Smooth muscle cell of the brain vasculature (primary cell): Measurements from ENCODE around the gene TIMD4.

Experiments used
- DNase-seq: peaks from one replicate; pipeline ENCODE4 v3.0.0-alpha.2; 2012; ENCODE audit warnings: low read depth, low spot score

The TIMD4 gene

DNA sequence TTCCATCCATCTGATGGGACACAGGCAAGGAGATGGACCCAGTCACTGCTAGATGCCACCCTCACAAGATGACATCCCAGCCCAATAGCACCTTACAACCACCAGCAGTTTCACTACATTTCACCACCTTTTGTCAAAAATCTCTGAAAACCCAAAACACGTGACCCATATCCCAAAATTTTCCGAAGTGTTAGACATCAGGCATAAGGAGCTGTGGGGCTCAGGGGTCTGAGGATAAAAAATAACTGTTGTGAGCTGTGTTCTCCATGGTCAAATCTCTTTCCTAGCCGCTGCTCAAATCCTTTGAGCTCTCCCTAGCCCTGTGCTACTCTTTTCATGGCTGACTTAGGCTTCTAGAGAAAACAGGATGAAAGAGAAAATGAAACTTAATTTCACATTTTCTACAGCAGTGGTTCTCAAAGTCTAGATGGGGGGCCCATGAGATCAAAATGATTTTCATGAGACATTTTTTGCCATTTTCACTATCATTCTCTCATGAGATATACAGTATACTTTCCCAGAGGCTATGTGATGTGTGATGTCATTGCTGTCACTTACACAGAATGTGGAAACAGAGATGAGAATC, 40.7 kb downstream of the TIMD4 start:
- no peak for DNase-seq

DNA sequence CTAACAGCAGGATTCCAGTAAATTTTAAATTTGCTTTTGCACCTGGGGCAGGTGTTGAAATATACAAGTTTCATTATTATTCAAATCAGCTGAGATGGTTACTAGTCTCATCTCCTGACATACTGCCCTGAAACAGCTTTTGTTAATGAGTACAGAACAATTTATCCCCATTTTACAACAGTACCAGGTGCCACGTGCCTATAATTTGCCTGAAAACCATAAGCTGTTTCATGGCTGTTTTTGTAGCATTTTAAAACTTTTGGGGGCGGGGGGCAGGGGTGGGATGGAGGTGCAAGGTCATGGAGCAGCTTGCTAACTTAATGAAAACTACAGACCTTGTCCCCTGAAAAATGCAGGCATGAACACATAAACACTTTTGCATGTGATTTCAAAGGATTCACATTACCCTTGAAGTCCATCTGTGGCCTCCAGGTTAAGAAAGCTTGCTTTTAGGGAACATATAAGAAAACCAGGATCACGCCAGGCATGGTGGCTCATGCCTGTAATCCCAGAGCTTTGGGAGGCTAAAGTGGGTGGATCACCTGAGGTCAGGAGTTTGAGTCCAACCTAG, 42.1 kb downstream of the TIMD4 start:
- no peak for DNase-seq

DNA sequence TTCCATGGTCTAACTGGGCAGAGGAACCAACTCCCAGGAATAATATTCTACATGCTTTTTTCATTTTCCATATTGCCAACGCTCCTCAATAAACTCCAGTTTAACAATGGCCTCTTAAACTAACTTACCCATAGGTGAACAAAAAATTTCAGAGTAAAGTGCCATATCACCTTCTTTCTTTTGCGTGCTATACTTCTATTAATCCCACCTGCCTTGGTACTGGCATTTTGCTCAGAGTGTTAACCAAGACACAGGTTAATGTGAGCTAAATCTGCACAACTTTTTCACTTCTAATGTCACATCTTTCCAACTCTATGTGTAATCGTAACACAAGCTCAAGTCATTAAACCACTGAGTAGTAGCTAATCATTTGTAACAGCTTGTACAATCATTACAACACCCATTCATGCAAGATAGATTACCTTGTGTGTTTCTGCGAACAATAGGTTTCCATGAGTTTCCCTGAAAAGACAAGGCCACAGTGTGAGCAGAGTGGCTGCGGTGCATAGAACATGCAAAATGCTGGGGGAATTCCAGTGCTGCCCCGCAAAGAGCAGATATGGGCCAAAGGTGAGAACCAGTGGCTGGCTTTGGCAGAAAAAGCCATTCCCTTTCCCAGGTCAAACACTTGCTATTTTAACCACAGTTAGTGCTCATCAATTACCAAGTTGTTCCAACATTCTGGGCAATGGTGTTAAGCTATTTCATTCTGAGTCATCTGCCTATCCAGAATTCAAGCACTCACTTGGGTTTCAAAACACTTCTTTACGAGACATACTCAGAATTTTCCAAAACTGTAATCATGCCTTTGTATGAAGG, 42.8 kb downstream of the TIMD4 start:
- no peak for DNase-seq

DNA sequence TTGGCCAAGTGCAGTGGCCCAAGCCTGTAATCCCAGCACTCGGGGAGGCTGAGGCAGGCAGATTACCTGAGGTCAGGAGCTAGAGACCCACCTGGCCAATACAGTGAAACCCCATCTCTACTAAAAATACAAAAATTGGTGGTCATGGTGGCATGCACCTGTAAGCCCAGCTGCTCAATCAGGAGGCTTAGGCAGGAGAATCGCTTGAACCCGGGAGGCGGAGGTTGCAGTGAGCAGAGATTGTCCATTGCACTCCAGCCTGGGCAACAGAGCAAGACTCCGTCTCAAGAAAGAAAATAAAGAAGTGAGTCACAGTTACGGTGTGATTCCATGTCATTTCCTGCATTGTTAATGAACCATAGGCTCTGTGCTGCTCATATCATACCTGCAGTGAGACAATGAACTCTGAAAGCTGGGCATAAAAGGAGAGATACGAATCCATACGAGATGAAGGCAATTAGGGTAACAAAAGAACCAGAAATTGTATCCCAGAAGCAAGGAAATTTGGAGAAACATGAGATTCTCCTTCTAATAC, 44.6 kb downstream of the TIMD4 start:
- no peak for DNase-seq

DNA sequence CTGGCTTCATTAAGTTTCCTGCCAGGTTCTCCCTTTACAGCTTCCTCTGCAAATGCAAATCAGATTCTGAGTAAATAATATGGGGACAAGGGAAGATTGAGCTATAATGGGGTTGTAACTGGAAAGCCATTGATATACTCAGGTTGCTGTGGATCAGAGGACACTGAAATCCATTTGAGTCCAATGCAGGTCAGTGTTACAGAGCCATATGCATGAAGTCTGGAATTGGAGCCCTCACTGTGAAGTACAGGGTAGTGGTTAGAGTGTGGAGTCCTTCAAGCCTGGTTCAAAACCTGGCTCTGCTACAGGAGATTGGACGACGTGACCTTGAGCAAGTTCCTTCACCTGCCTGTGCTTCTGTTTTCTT, 48.7 kb downstream of the TIMD4 start:
- no peak for DNase-seq

DNA sequence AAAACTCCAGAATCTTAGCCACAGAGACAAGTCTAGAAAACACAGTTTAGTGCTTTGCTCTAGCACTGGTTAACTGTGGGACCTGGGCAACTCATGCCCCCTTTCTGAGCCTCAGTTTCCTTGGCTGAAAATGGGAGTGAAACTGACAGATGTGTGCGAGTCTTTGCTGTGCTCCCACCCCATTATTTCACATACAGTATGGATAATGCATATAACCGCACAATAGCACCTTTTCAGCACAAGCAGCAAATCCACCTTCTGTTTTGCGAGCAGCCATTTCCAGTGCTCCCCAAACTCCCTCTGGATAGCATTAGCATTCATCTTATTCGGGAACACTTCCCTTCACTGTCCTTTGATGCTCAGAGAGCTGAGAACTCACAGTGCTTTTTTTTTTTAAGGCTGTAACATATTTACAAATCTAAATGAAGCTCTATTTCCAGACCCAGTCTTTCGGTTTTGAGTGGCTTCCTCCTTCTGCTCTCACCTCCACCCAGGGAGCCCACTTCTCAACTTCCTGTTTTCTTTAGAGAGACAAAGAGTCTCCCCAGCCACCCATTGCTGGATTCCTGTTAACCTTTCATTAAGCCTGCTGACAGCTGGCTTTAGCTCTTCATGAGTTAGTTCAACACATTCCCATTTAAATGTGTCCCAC, 49.2 kb downstream of the TIMD4 start:
- DNase-seq = no peak

DNA sequence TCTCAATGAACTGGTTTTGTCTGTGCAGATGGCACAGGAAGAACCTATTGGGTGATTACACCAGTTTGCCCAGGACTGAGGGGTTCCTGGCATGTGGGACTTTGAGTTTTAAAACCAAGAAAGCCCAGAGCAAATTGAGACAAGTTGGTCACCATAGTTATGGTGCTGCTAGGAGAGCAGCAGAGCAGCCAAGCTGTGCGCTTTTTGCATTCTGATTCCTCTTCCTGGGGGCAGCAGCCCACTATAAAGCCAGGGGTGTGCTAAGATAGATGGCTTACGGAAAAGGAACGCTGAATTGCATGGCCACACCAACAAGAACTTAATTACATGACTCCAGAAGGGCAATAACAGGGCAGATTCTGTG, 49.7 kb downstream of the TIMD4 start:
- no peak for DNase-seq

DNA sequence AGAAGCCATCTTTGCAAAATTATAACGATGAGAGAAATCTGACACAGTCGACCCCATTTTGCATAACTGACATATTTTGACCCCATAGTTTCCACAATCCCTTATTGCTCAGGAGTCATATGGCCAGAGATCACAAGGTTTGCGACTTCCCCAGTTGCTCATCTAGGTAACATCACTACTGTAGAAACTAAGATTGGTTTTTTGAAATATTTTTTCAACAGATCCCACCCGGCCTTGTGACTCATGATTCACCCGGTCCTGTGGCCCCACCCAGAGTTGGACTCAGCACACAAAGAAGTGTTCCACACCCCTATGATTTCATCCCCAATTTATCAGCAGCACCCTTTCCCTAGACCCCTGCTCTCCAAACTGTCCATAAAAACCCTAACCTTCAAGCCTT, 50.2 kb downstream of the TIMD4 start:
- DNase-seq = no peak

DNA sequence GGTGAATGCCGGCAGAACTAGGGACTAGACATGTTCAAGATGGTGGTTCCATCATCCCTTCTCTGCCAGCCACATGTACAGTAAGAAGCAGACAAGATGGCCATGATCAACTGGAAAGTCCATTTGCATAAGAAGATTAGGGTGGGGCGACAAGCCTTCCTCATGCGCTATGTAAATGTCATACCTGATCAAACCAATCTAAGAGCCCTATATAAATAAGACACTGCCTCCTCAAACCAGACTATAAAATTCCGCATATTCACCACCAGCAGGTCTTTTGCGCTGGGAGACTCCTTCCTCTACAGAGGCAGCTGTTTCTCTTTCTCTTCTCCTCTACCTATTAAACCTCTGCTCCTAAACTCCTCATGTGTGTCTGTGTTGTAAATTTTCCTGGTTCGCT, 53.8 kb downstream of the TIMD4 start:
- DNase-seq = no peak

DNA sequence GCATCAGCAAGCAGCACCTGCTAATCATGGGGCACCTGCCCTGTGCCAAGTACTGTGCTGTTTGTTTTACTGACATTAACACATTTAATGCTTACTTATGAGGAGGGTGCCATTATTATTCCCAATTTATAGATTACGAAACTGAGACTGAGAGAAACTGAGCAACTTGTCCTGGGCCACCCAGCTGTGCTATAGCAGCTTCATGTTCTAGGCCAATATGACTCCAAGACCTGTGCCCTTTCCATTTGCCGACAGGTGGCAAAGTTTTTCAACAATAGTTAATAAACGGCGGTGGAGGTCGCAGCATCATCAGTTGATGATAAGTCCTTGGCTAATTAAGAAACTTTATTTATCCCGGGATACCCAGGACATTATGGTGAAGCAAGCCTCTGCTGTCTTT, 55.4 kb downstream of the TIMD4 start:
- DNase-seq = no peak

DNA sequence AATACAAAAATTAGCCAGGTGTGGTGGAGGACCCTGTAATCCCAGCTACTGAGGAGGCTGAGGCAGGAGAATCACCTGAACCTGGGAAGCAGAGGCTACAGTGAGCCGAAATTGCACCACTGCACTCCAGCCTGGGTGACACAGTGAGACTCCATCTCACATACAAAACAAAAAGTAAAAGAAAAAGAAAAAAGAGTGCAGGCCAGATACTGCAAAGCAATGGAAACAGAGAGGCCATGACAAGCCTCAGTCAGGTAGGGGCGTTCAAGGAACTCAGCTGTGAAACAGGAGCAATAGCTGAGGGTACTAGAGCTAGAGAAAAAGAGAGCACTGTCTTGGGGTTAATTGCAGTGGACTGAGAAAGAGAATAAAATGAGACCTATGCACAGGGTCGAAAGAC, 56.2 kb downstream of the TIMD4 start:
- no peak for DNase-seq

DNA sequence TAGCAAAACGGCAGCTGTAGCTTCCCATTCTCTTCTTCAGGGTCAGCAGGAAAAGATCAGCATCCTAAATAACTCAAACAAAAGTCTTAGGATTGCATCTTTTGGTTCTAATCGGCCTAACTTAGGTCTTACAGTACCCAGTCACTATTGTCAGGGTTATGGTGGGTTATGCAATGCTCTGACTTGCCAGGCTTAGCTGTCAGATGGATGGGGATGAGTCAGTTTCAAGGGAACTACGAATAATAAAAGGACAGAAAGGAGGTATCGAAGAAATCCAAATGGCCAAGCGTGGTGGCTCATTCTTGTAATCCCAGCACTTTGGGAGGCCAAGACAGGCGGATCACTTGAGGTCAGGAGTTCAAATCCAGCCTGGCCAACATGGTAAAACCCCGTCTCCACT, 66.5 kb downstream of the TIMD4 start:
- no peak for DNase-seq

DNA sequence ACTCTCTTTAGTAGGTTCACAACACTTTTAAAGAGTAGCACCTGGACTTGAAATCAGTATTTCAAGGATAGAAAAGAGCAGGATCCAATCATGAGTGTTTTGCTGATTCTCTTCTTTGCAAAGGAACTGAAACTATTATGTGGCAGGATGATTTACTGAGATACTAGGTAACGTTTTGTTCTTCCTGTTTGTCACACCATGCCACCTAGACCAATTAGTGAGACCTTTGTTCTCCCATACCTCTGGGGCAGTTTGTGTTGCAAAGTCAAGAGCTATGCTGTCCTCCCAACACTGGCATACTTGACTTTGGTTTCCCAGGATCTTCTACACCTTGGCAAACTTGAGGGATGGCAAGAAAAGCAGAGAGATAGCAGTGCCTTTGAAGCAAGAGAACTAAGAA, 69.5 kb downstream of the TIMD4 start:
- DNase-seq = no peak

DNA sequence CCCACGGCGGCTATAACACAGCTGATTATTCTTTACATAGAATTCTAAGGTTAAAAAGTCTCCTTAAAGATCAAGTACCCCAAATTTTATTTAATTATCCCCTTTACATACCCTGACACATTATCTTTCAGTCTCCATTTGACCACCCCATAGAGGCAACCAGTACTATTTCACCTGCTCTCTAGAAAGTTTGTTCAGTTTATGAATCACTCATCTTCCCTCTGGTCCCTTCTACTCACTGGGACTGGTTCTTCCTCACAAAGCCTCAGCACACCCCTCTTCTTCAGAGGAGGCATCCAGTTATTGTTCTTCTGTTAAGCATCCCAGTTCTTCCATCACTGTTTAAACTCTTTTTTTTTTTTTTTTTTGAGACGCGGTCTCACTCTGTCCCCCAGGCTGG, 70.2 kb downstream of the TIMD4 start:
- DNase-seq = no peak

DNA sequence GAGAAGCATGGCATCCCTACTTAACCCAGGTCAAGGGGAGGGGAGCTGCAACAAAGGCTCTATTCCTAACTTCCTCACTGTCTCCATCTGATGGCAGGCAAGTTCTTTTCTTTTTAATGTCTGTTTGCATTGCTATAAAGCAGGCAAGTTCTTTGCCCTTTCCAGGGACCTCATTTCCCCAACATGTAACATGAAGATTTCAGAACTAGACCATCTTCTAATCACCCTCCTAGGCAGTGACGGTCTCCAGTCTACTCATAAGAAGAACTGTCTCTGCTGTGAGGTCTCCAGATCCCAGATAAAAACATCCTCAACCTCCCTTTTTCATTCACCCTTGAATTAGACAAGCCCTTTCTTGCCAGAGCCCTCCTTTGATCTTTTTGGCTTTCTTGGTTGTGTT, 70.8 kb downstream of the TIMD4 start:
- no peak for DNase-seq

DNA sequence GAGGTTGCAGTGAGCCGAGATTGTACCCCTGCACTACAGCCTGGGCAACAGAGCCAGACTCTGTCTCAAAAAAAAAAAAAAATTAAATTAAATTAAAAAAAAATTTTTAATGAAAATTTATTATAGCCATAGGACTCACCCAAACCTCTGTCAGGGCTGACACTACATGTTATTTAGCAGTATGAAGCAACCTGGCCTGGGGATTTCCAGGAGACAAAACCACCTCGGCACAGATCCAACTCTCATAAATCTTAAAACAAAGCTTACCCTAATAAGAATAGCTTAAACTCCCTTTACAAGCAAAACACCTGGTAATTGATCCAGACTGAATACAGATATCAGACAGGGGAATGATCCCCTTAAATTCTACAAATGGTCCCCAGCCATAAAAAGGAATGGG, 74.5 kb downstream of the TIMD4 start:
- no peak for DNase-seq

DNA sequence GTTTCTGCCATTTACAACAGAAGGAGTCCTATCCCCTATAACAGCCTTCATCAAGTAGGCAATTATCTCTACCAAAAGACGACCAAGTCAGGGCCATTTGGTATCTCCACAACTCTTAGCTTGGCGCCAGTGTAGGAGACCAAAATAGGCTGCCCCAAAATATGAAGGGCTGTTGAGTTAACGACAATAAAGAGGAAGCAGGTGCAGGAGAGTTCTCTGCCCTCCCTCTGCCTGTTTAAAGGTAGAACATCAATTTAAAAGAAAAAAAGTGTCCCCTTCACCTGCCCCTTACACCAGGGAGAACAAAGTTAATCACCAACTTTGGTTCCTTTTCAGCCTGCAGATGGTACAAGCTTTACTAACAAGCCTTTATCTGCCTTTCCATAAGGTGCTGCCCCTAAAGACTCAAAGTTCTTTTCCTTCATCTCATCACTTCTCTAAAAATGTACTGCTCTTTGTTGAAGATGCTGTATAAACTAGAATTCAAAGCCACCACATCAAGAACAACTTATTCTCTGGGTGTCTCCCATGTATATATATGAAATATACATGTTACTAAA, 79.6 kb downstream of the TIMD4 start:
- no peak for DNase-seq

DNA sequence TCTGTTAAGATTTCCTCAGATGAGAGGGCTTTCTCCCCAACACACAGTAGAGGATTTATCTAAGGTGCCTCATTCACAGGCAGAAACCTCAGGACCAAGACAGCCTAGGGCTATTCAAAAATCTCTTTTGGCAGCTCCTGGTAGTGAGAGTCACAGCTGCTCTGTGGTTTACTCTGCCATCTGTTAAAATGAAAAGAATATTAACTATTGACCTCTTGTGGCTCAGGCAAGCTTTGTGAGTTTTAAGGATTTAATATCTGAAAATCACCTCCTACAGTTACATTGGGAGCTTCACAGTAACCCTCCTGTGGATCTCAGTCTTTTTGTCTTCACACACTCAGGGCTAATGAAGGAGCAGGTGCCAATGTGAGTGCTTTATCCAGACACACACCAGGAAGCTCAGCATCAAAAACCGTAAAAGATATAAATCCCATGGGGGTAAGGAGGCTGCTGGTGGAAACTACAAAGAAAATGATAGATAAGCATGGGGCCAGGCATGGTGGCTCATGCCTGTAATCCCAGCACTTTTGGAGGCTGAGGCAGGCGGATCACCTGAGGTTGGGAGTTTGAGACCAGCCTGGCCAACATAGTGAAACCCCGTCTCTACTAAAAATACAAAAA, 83.3 kb downstream of the TIMD4 start:
- no peak for DNase-seq

DNA sequence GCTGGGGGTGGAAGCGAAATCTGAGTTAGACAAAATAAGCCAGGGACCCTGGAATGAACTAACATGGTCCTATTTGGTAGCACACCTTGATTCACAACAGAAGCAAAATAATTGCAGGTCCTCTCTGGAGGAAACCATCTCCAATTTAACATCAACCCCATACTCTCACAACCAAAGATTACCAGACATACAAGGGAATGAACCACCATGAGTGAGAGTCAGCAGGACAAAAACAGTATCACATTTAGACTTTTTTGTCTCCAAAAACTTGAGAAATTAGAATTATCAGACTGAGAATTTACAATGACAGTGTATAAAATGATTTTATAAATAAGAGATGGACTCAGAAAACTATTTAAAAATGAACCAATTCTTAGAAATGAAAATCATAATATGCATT, 91.8 kb downstream of the TIMD4 start:
- DNase-seq = no peak

DNA sequence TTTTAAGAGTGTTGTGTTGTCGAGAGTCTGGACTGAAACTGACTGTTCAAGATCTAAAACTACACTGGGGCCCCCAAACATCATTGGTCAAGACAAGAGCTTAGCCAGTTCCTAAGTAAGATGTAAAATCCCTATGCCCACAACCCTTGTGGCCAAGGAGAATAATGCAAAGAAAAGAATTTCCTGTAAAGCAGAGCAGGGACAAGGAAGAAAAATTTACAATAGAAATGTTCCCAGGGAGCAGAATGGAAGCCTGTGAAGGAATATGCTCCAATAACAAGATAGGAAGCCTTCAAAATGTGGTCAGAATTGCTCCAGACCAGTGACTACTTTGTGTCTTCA, 92.6 kb downstream of the TIMD4 start:
- no peak for DNase-seq
